Measurements from ENCODE around the gene KIAA0319L. TPM values are rescaled to one million over a fixed set of nuclear protein-coding genes. Genes with fewer than 3 reads are reported as not detected.

Gene KIAA0319L
- total RNA-seq, 2 experiments from 2014 or later, result 22.6 to 27.0 TPM

Other genes with a start within 250 kb of the KIAA0319L start
- gene NCDN, start 396 bp upstream of the KIAA0319L start, total RNA-seq, result 10 to 100 TPM; 42.8 to 44.0 TPM
- 1 to 10 TPM in 1 of 2 experiments, under 1 TPM in 1; 0.86 to 1.2 TPM for gene TFAP2E, start 15.9 kb upstream of the KIAA0319L start, total RNA-seq
- 100 to 1,000 TPM; 123 to 131 TPM for gene PSMB2, start 84.1 kb upstream of the KIAA0319L start, total RNA-seq
- gene C1orf216, start 161.5 kb upstream of the KIAA0319L start, total RNA-seq, result 10 to 100 TPM; 20.1 to 20.4 TPM
- gene CLSPN, start 212.6 kb upstream of the KIAA0319L start, total RNA-seq, result 10 to 100 TPM; 86.3 to 87.5 TPM

Data from activated CD8-positive, alpha-beta memory T cell treated with anti-CD3 and anti-CD28 coated beads for 36 hours (primary cell).